Panc1 (cell line): Measurements from ENCODE around the gene ZMYM4. TPM values are rescaled to one million over a fixed set of nuclear protein-coding genes. Genes with fewer than 3 reads are reported as not detected.

ENCODE experiments used
- ATAC-seq: fragments of 200-7000 bp; cut with Tn5 transposase; 2 replicates; pipeline ENCODE4 v1.9.1; 2020; ENCODE audit warnings: mild to moderate bottlenecking, moderate library complexity
- BruUV-seq: library from RNA; stranded (reverse); fragments of 400-500 nt; replicated peaks from 2 replicates; lab custom pipeline; 2021; lab: Mats Ljungman, UMichigan
- CTCF ChIA-PET: fragments of 300-600 bp; sonication (Branson Sonifier 250); formaldehyde crosslinking; loops from one replicate; lab custom pipeline; 2022; ENCODE audit warnings: antibody characterized with exemption; lab: Charles Lee
- POLR2A ChIA-PET: fragments of 300-600 bp; sonication (Branson Sonifier 250); formaldehyde crosslinking; loops from one replicate; lab custom pipeline; 2022; ENCODE audit warnings: antibody characterized with exemption; lab: Charles Lee
- DNase-seq: peaks from one replicate; pipeline ENCODE4 v3.0.0-alpha.2; 2010; ENCODE audit warnings: low read depth, low spot score
- H3K27ac ChIP-seq: 2 replicates; pipeline ENCODE4 v1.5.1; 2011; ENCODE audit warnings: mild to moderate bottlenecking, low read length, inconsistent platforms
- H3K27me3 ChIP-seq: fragments of 200-500 bp; sonication (Bioruptor generic); 2 replicates; pipeline ENCODE4 v1.6.0; 2014; ENCODE audit warnings: low read length, inconsistent platforms; ENCODE audit not compliant: control insufficient read depth, insufficient read depth
- H3K36me3 ChIP-seq: fragments of 200-500 bp; sonication (Bioruptor generic); 2 replicates; pipeline ENCODE4 v1.5.1; 2014; ENCODE audit warnings: inconsistent platforms, mild to moderate bottlenecking, low read length, moderate library complexity; ENCODE audit not compliant: control insufficient read depth, insufficient read depth
- H3K4me1 ChIP-seq: 2 replicates; pipeline ENCODE4 v1.5.1; 2011; ENCODE audit warnings: inconsistent platforms, mild to moderate bottlenecking, low read length, moderate library complexity; ENCODE audit not compliant: control insufficient read depth, insufficient read depth
- H3K4me3 ChIP-seq, 2 experiments: 2 replicates each; pipeline ENCODE4 v1.5.1; 2011 to 2012; ENCODE audit warnings: low read depth in 2 of 2, low read length in 2 of 2, mild to moderate bottlenecking in 2 of 2, inconsistent platforms in 1 of 2, moderate library complexity in 1 of 2
- H3K9me3 ChIP-seq: fragments of 200-500 bp; sonication (Bioruptor generic); 2 replicates; pipeline ENCODE4 v1.5.1; 2014; ENCODE audit warnings: low read depth, mild to moderate bottlenecking, inconsistent platforms, low read length, moderate library complexity; ENCODE audit not compliant: control insufficient read depth, insufficient read depth
- CTCF ChIP-seq: fragments of 450-650 bp; IDR thresholded peaks from 2 replicates; pipeline ENCODE4 v1.5.1; 2017; ENCODE audit warnings: mild to moderate bottlenecking
- POLR2AphosphoS5 ChIP-seq: IDR thresholded peaks from 2 replicates; pipeline ENCODE4 v1.6.1; 2012; ENCODE audit warnings: mild to moderate bottlenecking, low read depth, low read length, moderate library complexity
- REST ChIP-seq, 2 experiments: IDR thresholded peaks; 2 replicates each; pipeline ENCODE4 v1.6.1; 2011 to 2012; ENCODE audit warnings: low read depth in 2 of 2, control low read depth in 1 of 2, low read length in 1 of 2, mild to moderate bottlenecking in 1 of 2, moderate library complexity in 1 of 2; ENCODE audit not compliant: insufficient read depth in 1 of 2
- SIN3A ChIP-seq: IDR thresholded peaks from 2 replicates; pipeline ENCODE4 v1.6.1; 2012; ENCODE audit warnings: low read depth, mild to moderate bottlenecking, low read length, moderate library complexity, borderline replicate concordance; ENCODE audit not compliant: insufficient read depth
- TCF7L2 ChIP-seq: IDR thresholded peaks from 2 replicates; pipeline ENCODE4 v1.6.1; 2011; ENCODE audit warnings: mild to moderate bottlenecking, low read depth, low read length, inconsistent platforms
- in situ Hi-C: cut with HindIII; loops from 2 replicates; pipeline ENCODE4 v1.10.0; 2016; ENCODE audit warnings: low sequenced_read_pairs, low pct_unique_long_range_greater_than_20kb
- intact Hi-C: fragments of 100-400 bp; cut with micrococcal nuclease; formaldehyde crosslinking; loops from one replicate; pipeline ENCODE4 v1.10.0; 2022; ENCODE audit not compliant: unreplicated experiment
- total RNA-seq: library from RNA; stranded (reverse); gene quantifications from one replicate; pipeline ENCODE4 v1.2.1, GENCODE V29; 2021; ENCODE audit not compliant: unreplicated experiment

The ZMYM4 gene
- total RNA-seq, 1 experiment from 2014 or later = 82.2 TPM

- ATAC-seq = no peak
- Histone ChIP-seq H3K4me1 (no peaks in the 10 kb centered on the region), H3K4me3 (no peak overlapping the region), H3K9me3 (no peaks in the 10 kb centered on the region), H3K27ac (no peak overlapping the region), H3K27me3 (no peaks in the 10 kb centered on the region), H3K36me3 (peaks cover 2% of the 10 kb centered on the region; the same call in 1 of the 2 replicates)
- intact Hi-C loops (no loop called here), in situ Hi-C loops (no loop called here)
- no peak for DNase-seq
- POLR2A ChIA-PET = no interaction called here
- no TSS peak for BruUV-seq
- CTCF ChIA-PET = interaction anchor here (0.7 kb wide), 1 partner anchor 44 kb away, joined by 11 read pairs; no protein-coding TSS in a partner anchor
- TF ChIP-seq REST (IDR thresholded peaks at IDR 0.05; ENCODE audit: insufficient read depth in 1 of 2, low read depth in 2 of 2, low read length in 1 of 2) = no peak
- TF ChIP-seq SIN3A = no peak
- no peak for TF ChIP-seq CTCF
- TF ChIP-seq TCF7L2 = no peak
- no peak for TF ChIP-seq POLR2AphosphoS5
Observed at GRCh38 chr1:35301674-35302392, 33.3 kb downstream of the ZMYM4 start.

DNA sequence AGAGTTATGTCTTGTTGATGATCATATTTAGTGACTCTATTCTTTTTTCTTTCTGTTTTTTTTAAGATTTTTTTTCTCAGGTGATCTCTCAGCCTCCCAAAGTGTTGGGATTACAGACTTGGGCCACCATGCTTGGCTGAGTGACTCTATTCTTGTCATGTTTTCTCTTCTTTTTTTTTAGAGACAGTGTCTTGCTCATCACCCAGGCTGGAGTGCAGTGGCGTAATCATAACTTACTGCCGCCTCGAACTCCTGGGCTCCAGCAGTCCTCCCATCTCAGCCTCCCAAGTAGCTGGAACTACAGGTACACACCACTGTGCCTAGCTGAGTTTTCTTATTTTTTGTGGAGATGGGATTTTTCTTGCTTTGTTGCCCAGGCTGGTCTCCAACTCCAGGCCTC lies 36.9 kb downstream of the ZMYM4 start:
- no peak for TF ChIP-seq SIN3A
- no peak for TF ChIP-seq REST (IDR thresholded peaks at IDR 0.05; ENCODE audit: insufficient read depth in 1 of 2, low read depth in 2 of 2, low read length in 1 of 2)
- TF ChIP-seq TCF7L2 = no peak
- no peak for TF ChIP-seq POLR2AphosphoS5
- TF ChIP-seq CTCF = no peak
- H3K4me3 ChIP-seq = no peak overlapping the region
- CTCF ChIA-PET = no interaction called here
- ATAC-seq = no peak
- H3K4me1 ChIP-seq = no peaks in the 10 kb centered on the region
- in situ Hi-C loops = no loop called here
- no peaks in the 10 kb centered on the region for H3K9me3 ChIP-seq
- H3K27ac ChIP-seq = no peak overlapping the region
- no TSS peak for BruUV-seq
- H3K36me3 ChIP-seq = peaks cover 2% of the 10 kb centered on the region; the same call in 1 of the 2 replicates
- no peaks in the 10 kb centered on the region for H3K27me3 ChIP-seq
- intact Hi-C loops = no loop called here
- no peak for DNase-seq
- POLR2A ChIA-PET = no interaction called here
